Sigmoid colon (tissue), 7 donors: ENCODE measurements around the gene ABHD2. TPM values are rescaled to one million over a fixed set of nuclear protein-coding genes. Genes with fewer than 3 reads are reported as not detected.

Experiments used
- DNase-seq: peaks from one replicate; pipeline ENCODE4 v3.0.0-alpha.2; 2019
- H3K27ac ChIP-seq, 4 donors: fragments of 200-600 bp; sonication (generic); one replicate each; pipeline ENCODE4 v1.5.1; 2016 to 2019; ENCODE audit warnings: mild to moderate bottlenecking in 1 of 4
- H3K27me3 ChIP-seq, 3 donors: fragments of 200-600 bp; sonication (generic); one replicate each; pipeline ENCODE4 v1.5.1; 2019; ENCODE audit warnings: mild to moderate bottlenecking in 1 of 3
- H3K36me3 ChIP-seq, 4 donors: fragments of 200-600 bp; sonication (generic); one replicate each; pipeline ENCODE4 v1.5.1; 2016 to 2019
- H3K4me1 ChIP-seq, 4 donors: fragments of 200-600 bp; sonication (generic); one replicate each; pipeline ENCODE4 v1.5.1; 2017 to 2019
- H3K4me3 ChIP-seq, 4 donors: fragments of 200-600 bp; sonication (generic); one replicate each; pipeline ENCODE4 v1.5.1; 2017 to 2019; ENCODE audit warnings: mild to moderate bottlenecking in 2 of 4, moderate library complexity in 1 of 4
- H3K9me3 ChIP-seq, 4 donors: fragments of 200-600 bp in 3 of 4; sonication (generic) in 3 of 4; one replicate each; pipeline versions ENCODE4 v1.5.1 to v1.6.1; 2013 to 2019
- CTCF ChIP-seq, 4 experiments: fragments of 450-650 bp in 3 of 4; fragments of 200-600 bp in 1 of 4; IDR thresholded peaks; one replicate each; pipeline ENCODE4 v1.5.1; 2016 to 2019; ENCODE audit warnings: antibody characterized with exemption in 4 of 4, mild to moderate bottlenecking in 3 of 4, moderate library complexity in 2 of 4
- EP300 ChIP-seq, 4 donors: sonication (generic); formaldehyde crosslinking; IDR thresholded peaks; one replicate each; pipeline ENCODE4 v1.6.1; 2017; ENCODE audit warnings: antibody characterized with exemption in 4 of 4
- POLR2A ChIP-seq, 2 donors: fragments of 450-650 bp; IDR thresholded peaks; one replicate each; pipeline ENCODE4 v1.6.1; 2016; ENCODE audit warnings: antibody characterized with exemption in 2 of 2, mild to moderate bottlenecking in 2 of 2, moderate library complexity in 2 of 2
- POLR2AphosphoS5 ChIP-seq, 4 donors: sonication (generic); formaldehyde crosslinking; IDR thresholded peaks; one replicate each; pipeline ENCODE4 v1.6.1; 2017; ENCODE audit warnings: antibody characterized with exemption in 4 of 4
- WGBS, 2 donors: extraction: QIAGEN DNeasy Blood & Tissue Kit; methylation state at CpG; one replicate each; pipeline ENCODE4 v1.1.7; 2013; 5-methylcytosine and 5-hydroxymethylcytosine counted together
- intact Hi-C: fragments of 100-400 bp; cut with DNase I; formaldehyde crosslinking; loops from one replicate; pipeline ENCODE4 v1.15.1; 2023
- polyA plus RNA-seq, 3 donors: library from polyadenylated mRNA; stranded (reverse); fragments of 200-250 nt; gene quantifications; one replicate each; pipeline ENCODE4 v1.2.3, GENCODE V29; 2013
- total RNA-seq, 4 donors: library from RNA; depleted of rRNA; stranded (reverse); fragments of >200 nt; gene quantifications; one replicate each; pipeline ENCODE4 v1.1.0, GENCODE V29; 2016
- donor health status: healthy with polysubstance abuse.
- donor health status: Bipolar disorder and iron deficiency.
- donor health status: healthy.

The ABHD2 gene
- total and polyA plus RNA-seq, 7 donors: 1.8 to 81.5 (median 32.9) TPM

- 84 to 96% methylated on average over 1 of the region's 1 CpG for WGBS, 2 donors
- H3K27me3 ChIP-seq: no peaks in the 10 kb centered on the region
- H3K4me3 ChIP-seq: peak overlapping the region in 3 of 4 donors; percentile 25 to 82 (median 38)
- no peaks in the 10 kb centered on the region for H3K9me3 ChIP-seq
- H3K4me1 ChIP-seq: peaks cover 0 to 89% (median 85%) of the 10 kb centered on the region in 4 donors
- peak overlapping the region; percentile 94 to 98 (median 96) for H3K27ac ChIP-seq
- TF ChIP-seq POLR2AphosphoS5 (IDR thresholded peaks at IDR 0.05) (peak in 1 of 4 donors; percentile 23), POLR2A (IDR thresholded peaks at IDR 0.05) (no peak)
- no peak for DNase-seq
- intact Hi-C loops: no loop called here
- no peaks in the 10 kb centered on the region for H3K36me3 ChIP-seq
Measured at GRCh38 chr15:89091627-89092220, 3.5 kb downstream of the ABHD2 start.

DNA sequence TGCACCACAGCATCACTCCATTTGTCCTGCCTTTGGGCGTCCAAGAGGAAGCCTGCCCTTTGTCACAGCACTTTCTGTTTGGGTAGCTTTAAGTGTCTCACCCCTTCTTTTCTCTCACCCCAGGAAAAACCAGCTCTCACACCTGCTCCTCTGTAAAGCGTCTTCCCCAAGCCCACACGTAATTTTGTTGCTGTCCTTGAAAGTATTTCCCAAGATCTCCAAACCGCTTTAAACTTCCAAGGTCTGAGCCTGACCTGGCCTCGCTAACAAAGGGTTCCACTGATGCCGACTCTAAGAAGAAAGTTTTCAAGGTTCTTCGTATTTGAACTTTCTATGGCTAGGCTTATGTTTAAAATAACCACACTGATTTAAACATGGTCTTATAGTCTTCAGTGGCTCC is 5.3 kb downstream of the ABHD2 start:
- TF ChIP-seq EP300 (IDR thresholded peaks at IDR 0.05) (no peak), POLR2A (IDR thresholded peaks at IDR 0.05) (no peak), CTCF (IDR thresholded peaks at IDR 0.05) (no peak), POLR2AphosphoS5 (IDR thresholded peaks at IDR 0.05) (peak in 1 of 4 donors; percentile 5)
- Histone ChIP-seq H3K27me3 (no peaks in the 10 kb centered on the region), H3K27ac (peak overlapping the region; percentile 94 to 98 (median 96)), H3K4me3 (no peak overlapping the region), H3K9me3 (no peaks in the 10 kb centered on the region), H3K36me3 (no peaks in the 10 kb centered on the region), H3K4me1 (peaks cover 0 to 96% (median 93%) of the 10 kb centered on the region in 4 donors)
- WGBS, 2 donors: 92% methylated on average over 7 of the region's 7 CpGs
- intact Hi-C loops: no loop called here
- DNase-seq: no peak

DNA sequence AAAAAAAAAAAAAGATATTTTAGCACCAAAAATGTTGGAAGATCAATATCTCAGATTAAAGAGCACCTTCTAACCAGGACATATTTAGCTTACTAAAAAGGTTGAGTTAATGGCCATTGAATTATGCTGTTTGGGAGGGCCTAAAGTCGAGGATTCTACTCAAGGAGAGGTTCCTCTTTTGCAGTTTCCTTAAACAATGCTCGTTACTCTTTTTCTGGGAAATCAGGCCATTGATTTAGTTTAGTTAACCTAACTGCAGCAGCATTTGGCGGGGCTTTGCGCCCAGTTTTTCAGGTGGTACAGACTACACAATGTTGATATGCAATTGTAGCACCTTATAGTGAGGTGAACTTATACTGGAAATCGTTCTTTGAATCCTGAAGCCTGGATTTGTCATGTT is 6.8 kb downstream of the ABHD2 start:
- H3K4me3 ChIP-seq: no peak overlapping the region
- H3K27ac ChIP-seq: peak overlapping the region; percentile 94 to 98 (median 96)
- H3K27me3 ChIP-seq: no peaks in the 10 kb centered on the region
- TF ChIP-seq POLR2AphosphoS5 (IDR thresholded peaks at IDR 0.05): no peak
- peaks cover 0 to 100% (median 95%) of the 10 kb centered on the region in 4 donors for H3K4me1 ChIP-seq
- peak; percentile 35 for DNase-seq
- intact Hi-C loops: no loop called here
- 83 to 90% methylated on average over 5 of the region's 5 CpGs for WGBS, 2 donors
- no peaks in the 10 kb centered on the region for H3K36me3 ChIP-seq
- no peaks in the 10 kb centered on the region for H3K9me3 ChIP-seq

- intact Hi-C loops: no loop called here
- H3K36me3 ChIP-seq: no peaks in the 10 kb centered on the region
- H3K4me3 ChIP-seq: no peak overlapping the region
- peak overlapping the region; percentile 65 to 98 (median 96) for H3K27ac ChIP-seq
- no peak for TF ChIP-seq CTCF (IDR thresholded peaks at IDR 0.05)
- TF ChIP-seq POLR2A (IDR thresholded peaks at IDR 0.05): no peak
- no peak for TF ChIP-seq POLR2AphosphoS5 (IDR thresholded peaks at IDR 0.05)
- TF ChIP-seq EP300 (IDR thresholded peaks at IDR 0.05): no peak
- no peaks in the 10 kb centered on the region for H3K9me3 ChIP-seq
- DNase-seq: peak; percentile 32
- 87% methylated on average over 8 of the region's 8 CpGs for WGBS, 2 donors
- H3K4me1 ChIP-seq: peaks cover 0 to 100% (median 93%) of the 10 kb centered on the region in 4 donors
- H3K27me3 ChIP-seq: no peaks in the 10 kb centered on the region
Measured at GRCh38 chr15:89095556-89095955, 7.3 kb downstream of the ABHD2 start.

- WGBS, 2 donors: 81 to 87% methylated on average over 5 of the region's 5 CpGs
- Histone ChIP-seq H3K4me1 (peaks cover 0 to 100% (median 94%) of the 10 kb centered on the region in 4 donors), H3K4me3 (no peak overlapping the region), H3K9me3 (no peaks in the 10 kb centered on the region), H3K27me3 (no peaks in the 10 kb centered on the region), H3K27ac (peak overlapping the region; percentile 65 to 98 (median 96)), H3K36me3 (no peaks in the 10 kb centered on the region)
- peak; percentile 62 for DNase-seq
- peak in 3 of 4 donors; percentile 13 to 30 (median 29) for TF ChIP-seq POLR2AphosphoS5 (IDR thresholded peaks at IDR 0.05)
- TF ChIP-seq EP300 (IDR thresholded peaks at IDR 0.05): no peak
- intact Hi-C loops: no loop called here
Measured at GRCh38 chr15:89096664-89097063, 8.4 kb downstream of the ABHD2 start.

DNA sequence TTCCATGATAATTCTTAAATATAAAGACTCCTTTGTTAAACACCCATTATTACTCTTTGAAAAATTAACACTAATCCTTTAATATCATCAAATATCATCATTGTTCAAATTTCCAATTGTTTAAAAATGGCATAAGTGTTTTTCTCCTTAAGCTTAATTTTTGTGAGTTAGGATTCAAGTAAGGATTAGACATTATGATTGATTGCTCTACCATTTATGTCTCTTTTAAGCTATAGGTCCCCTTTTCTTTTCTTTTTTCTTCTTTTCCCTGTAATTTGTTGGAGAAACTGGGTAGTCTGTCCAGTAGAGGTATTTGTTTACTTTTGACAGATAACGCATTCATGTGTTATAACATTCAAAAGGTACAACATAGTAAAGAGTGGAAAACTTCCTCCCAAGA is 9.1 kb downstream of the ABHD2 start:
- Histone ChIP-seq H3K27ac (peak overlapping the region; percentile 65 to 98 (median 96)), H3K4me1 (peaks cover 0 to 100% (median 94%) of the 10 kb centered on the region in 4 donors), H3K27me3 (no peaks in the 10 kb centered on the region), H3K9me3 (no peaks in the 10 kb centered on the region), H3K36me3 (no peaks in the 10 kb centered on the region), H3K4me3 (no peak overlapping the region)
- TF ChIP-seq EP300 (IDR thresholded peaks at IDR 0.05) (no peak), POLR2AphosphoS5 (IDR thresholded peaks at IDR 0.05) (no peak), CTCF (IDR thresholded peaks at IDR 0.05) (no peak), POLR2A (IDR thresholded peaks at IDR 0.05) (no peak)
- 30 to 83% methylated on average over 1 of the region's 1 CpG for WGBS, 2 donors
- intact Hi-C loops: no loop called here
- DNase-seq: no peak
